Transverse colon (tissue), 3 donors: ENCODE data around the gene KIF5A.
A peak's percentile ranks its signal among the peaks of the same experiment; 100 is the strongest.

Experiments used
- CTCF ChIP-seq, 5 experiments: fragments of 200-600 bp in 3 of 5; fragments of 450-650 bp in 2 of 5; sonication (generic) in 3 of 5; IDR thresholded peaks; 1 replicate in 2 of 5; 2 replicates in 3 of 5; pipeline ENCODE4 v1.5.1; 2016 to 2017; ENCODE audit warnings: antibody characterized with exemption in 5 of 5, inconsistent platforms in 3 of 5, mild to moderate bottlenecking in 2 of 5, moderate library complexity in 1 of 5
- POLR2A ChIP-seq: fragments of 450-650 bp; IDR thresholded peaks from one replicate; pipeline ENCODE4 v1.6.1; 2016; ENCODE audit warnings: antibody characterized with exemption, mild to moderate bottlenecking, moderate library complexity

DNA sequence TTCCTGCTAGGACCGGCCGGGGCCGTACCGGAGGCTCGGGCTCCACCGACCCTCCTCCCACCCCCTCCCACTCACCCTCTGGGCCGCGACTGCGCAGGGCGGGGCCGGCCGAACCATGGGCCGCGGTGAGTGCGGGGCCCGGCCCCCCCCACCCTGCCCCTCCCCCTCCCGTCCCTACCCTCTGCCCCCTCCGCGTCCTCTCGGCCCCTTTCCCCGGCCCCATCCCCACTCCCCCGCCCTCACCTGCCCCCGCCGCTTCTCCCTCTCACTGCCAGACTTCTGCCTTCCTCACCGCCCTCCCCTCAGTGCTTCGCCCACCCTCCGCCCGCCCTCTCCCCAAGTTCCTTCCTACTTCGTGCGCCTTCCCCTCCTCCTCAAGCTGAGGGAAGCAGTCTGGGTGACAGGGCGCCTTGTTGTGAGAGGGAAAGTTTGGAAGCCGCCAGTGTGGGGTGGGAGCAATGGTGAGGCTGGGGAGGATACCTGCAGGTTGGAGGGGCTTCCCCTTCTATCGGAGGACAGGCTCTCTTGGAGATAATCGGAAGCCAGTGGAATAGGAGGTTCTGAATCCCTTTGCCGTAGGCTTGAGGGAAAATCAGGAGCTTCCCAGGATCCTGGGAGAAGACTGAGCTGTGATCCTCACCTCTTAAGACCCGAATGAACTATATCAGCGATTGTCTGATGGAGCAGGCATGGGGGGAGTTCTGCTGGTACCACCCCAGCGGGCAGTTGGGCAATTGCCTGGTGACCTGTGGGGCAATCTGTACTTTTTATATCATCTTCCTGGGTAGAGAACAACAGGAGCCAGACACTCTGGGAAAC lies 26.7 kb upstream of the KIF5A start:
- TF ChIP-seq CTCF (IDR thresholded peaks at IDR 0.05): no peak
- peak; percentile 5 for TF ChIP-seq POLR2A
